NB4 (cell line): ENCODE data around the gene CALCOCO1.

ENCODE experiments used
- DNase-seq: peaks from one replicate; pipeline ENCODE4 v3.0.0; 2010; ENCODE audit warnings: low read depth
- H3K4me3 ChIP-seq: one replicate; pipeline ENCODE4 v1.5.1; 2011; ENCODE audit warnings: mild to moderate bottlenecking, low read depth, low read length, moderate library complexity
- MYC ChIP-seq: IDR thresholded peaks from 2 replicates; pipeline ENCODE4 v1.6.1; 2011; ENCODE audit warnings: low read depth, low read length
- POLR2A ChIP-seq: IDR thresholded peaks from 2 replicates; pipeline ENCODE4 v1.6.1; 2011; ENCODE audit warnings: mild to moderate bottlenecking; ENCODE audit not compliant: insufficient read length; ENCODE audit errors: extremely low read depth
- TF ChIP-seq, protein P1 (sequence below): IDR thresholded peaks from 2 replicates; pipeline ENCODE4 v1.6.1; 2011; ENCODE audit warnings: low read depth, low read length
- TF ChIP-seq, protein P2 (sequence below): IDR thresholded peaks from one replicate; pipeline ENCODE4 v1.5.1; 2012; ENCODE audit warnings: low read depth, low read length

Gene CALCOCO1

DNA sequence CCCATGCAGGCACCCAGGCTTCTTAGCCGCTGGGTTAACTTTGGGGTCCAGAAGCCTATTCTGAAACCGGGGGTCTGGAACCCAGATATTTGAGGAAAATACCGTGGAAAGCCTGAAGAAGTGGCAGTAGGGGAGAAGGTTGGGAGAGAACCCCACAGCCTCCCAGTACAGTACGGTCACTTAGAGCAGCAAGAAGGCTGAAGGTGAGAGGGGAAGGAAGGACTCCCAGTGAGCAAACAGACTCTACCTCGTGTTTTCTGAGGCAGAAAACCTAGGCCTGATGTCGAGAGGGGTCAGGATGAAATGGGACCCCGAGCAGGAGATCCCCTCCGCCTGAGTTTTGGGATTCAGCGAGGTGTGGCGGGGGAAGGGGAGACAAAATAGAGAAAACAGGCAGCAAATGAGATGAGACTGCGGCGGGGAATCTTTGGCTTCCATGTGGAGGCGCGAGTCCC lies 10.7 kb upstream of the CALCOCO1 start:
- no peak overlapping the region for H3K4me3 ChIP-seq
- DNase-seq, result no peak
- TF ChIP-seq POLR2A, result no peak
- TF ChIP-seq MYC, result no peak
- TF ChIP-seq, protein P1, sequence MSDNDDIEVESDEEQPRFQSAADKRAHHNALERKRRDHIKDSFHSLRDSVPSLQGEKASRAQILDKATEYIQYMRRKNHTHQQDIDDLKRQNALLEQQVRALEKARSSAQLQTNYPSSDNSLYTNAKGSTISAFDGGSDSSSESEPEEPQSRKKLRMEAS, result no peak
- TF ChIP-seq, protein P2, sequence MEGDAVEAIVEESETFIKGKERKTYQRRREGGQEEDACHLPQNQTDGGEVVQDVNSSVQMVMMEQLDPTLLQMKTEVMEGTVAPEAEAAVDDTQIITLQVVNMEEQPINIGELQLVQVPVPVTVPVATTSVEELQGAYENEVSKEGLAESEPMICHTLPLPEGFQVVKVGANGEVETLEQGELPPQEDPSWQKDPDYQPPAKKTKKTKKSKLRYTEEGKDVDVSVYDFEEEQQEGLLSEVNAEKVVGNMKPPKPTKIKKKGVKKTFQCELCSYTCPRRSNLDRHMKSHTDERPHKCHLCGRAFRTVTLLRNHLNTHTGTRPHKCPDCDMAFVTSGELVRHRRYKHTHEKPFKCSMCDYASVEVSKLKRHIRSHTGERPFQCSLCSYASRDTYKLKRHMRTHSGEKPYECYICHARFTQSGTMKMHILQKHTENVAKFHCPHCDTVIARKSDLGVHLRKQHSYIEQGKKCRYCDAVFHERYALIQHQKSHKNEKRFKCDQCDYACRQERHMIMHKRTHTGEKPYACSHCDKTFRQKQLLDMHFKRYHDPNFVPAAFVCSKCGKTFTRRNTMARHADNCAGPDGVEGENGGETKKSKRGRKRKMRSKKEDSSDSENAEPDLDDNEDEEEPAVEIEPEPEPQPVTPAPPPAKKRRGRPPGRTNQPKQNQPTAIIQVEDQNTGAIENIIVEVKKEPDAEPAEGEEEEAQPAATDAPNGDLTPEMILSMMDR, result no peak

DNA sequence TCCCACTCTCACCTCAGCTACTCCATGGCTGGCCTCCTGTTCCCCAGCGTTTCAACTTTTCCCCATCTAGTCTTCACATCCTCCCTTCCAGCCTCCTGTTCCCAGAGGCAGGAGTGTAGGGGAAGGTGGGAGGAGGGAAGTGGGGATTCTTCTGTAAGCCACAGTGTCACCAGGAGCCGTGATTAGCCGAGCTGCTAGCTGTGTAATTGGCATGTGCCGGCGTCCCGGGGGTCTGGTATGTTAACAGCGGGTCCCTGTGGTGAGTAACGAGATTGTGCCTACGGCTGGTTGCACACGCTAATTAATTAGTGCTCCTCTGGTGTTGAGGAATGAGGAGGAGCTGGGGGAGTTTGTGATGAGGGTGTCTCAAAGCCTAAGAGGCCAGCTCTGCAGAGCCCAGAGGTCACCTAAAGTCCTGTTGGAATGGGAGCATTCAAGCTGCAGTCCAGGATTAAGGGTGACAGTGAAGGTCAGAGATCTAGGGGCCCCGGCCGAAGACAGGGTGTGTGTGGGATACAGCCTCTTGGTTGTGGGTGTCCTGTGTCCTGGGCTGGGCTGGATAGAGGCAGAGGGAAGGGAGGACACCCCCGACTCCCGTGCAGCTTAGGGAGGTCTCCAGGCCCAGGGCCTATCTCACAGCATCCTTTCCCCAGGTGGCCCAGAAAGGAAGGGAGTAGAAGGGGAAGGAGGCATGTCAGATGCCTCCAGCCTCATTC lies 10.0 kb upstream of the CALCOCO1 start:
- no peak for TF ChIP-seq POLR2A
- no peak for DNase-seq

DNA sequence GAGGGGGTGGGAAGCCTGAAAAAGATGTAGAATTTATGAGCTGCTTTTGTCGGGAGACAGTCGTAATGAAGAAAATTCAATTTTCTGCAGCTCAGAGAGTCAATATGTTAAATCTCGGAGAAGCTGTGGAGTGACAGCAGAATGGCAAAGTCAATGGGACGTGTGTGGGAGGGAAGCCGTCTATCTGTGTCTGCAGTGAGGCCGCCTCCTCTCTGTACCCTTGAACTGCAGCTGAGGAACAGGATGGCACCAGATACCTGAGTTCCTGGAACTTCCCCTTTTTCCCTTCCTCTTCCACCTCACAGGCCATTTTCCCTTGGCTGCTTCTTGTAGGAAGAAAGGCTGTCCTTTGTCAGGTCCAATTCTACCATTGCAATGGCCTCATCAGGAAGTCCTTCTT lies 9.3 kb upstream of the CALCOCO1 start:
- DNase-seq, result no peak
- TF ChIP-seq, protein P2, result no peak
- TF ChIP-seq, protein P1, result no peak
- TF ChIP-seq MYC (no peak), POLR2A (no peak)
- H3K4me3 ChIP-seq, result no peak overlapping the region

More for the DNA sequence above, 10.0 kb upstream of the CALCOCO1 start:
- H3K4me3 ChIP-seq, result no peak overlapping the region

DNA sequence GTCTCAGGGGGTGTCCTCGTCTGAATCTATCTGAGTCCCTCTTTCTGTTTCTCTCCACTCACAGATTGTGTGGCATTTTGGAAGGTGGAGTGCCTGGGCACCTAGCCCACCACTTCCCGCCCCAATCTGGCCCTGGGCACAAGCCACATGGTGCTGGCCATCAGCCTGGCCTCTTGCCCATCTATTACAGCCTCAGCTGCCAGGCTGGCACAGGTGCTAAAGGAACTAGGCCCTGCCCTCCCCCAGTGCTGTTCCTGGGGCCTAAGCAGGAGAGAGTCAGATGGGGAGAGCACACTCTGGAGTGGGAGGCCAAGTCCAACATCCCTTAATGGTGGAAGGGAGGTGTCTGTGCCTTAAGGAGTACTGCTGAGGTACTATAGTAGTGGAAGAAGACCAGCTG lies 8.3 kb upstream of the CALCOCO1 start:
- DNase-seq, result no peak
- H3K4me3 ChIP-seq, result no peak overlapping the region
- TF ChIP-seq, protein P1, result no peak
- TF ChIP-seq POLR2A (no peak), MYC (no peak)
- TF ChIP-seq, protein P2, result no peak

DNA sequence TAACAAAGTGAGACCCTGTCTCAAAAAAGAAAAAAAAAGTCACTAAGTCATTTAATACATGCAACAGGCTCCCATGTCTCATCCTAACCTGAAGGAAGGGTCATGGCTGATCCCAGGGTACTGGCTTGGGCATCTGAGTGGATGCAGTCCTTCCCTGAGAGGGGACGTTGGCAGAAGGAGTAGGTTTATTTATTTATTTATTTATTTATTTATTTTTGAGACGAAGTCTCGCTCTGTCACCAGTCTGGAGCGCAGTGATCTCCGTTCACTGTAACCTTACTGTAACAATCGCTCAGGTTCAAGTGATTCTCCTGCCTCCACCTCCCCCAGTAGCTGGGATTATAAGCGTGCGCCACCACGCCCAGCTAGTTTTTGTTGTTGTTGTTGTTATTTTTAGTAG lies 7.2 kb upstream of the CALCOCO1 start:
- no peak overlapping the region for H3K4me3 ChIP-seq
- DNase-seq, result no peak
- no peak for TF ChIP-seq POLR2A
- TF ChIP-seq, protein P2, result no peak
- no peak for TF ChIP-seq MYC

DNA sequence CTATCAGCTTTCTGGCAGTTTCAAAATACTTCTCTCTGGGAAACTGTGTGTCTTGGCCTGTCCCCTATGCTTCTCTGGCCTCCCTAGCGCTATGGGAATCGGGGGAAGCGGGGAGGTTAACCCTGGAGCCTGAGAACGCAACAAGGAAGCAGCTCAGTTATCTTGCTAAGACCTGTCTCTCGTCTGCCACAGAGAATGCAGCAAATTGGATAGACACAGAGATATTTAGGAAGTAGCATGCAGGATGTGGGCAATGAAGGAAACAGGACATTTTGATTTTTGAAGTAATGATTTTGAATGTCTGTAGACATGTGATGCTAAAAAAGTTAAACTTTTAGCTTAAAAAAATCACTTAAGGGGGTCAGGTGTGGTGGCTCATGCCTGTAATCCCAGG lies 6.6 kb upstream of the CALCOCO1 start:
- no peak overlapping the region for H3K4me3 ChIP-seq
- no peak for DNase-seq
- no peak for TF ChIP-seq POLR2A
- no peak for TF ChIP-seq MYC
- TF ChIP-seq, protein P1, result no peak
- TF ChIP-seq, protein P2, result no peak
